Activated T-helper 1 cell treated with anti-CD3 and anti-CD28 coated beads, Interleukin-12 subunit alpha, Interleukin-12 subunit beta, Interleukin-2, Interleukin-4 antibody, amounts not matched to agents 30 ng/mL and 10 ng/mL and 1 ng/mL, durations not matched to agents 14 hours and 24 hours and 36 hours (primary cell): ENCODE results near the gene CYP21A2. TPM values are rescaled to one million over a fixed set of nuclear protein-coding genes. Genes with fewer than 3 reads are reported as not detected.
"Not testable (repeated sequence)": the region's sequence is repeated elsewhere in the genome, so short reads cannot be mapped to it uniquely, and the experiment has no call there.

Experiments
- DNase-seq: peaks from one replicate; pipeline ENCODE4 v3.0.0; 2021; ENCODE audit warnings: low spot score
- H3K27ac Mint-ChIP-seq: one replicate; pipeline ENCODE4 v1.8.0; 2021; ENCODE audit warnings: mild to moderate bottlenecking, mixed read lengths
- H3K27me3 Mint-ChIP-seq: one replicate; pipeline ENCODE4 v1.8.0; 2022; ENCODE audit warnings: mild to moderate bottlenecking, moderate library complexity, mixed read lengths; ENCODE audit not compliant: insufficient read depth
- H3K36me3 Mint-ChIP-seq: one replicate; pipeline ENCODE4 v1.8.0; 2021; ENCODE audit warnings: low read depth, mixed read lengths
- H3K4me1 Mint-ChIP-seq: one replicate; pipeline ENCODE4 v1.8.0; 2021; ENCODE audit warnings: low read depth, mixed read lengths
- H3K4me3 Mint-ChIP-seq: one replicate; pipeline ENCODE4 v1.8.0; 2021; ENCODE audit warnings: mild to moderate bottlenecking, moderate library complexity, mixed read lengths
- H3K9me3 Mint-ChIP-seq: one replicate; pipeline ENCODE4 v1.8.0; 2021; ENCODE audit warnings: mixed read lengths
- intact Hi-C: fragments of 100-400 bp; cut with micrococcal nuclease; formaldehyde crosslinking; loops from one replicate; pipeline ENCODE4 v1.15.1; 2024
- total RNA-seq: library from RNA; stranded (reverse); gene quantifications from 2 replicates; pipeline ENCODE4 v1.2.3, GENCODE V29; 2022

Gene CYP21A2
- total RNA-seq, 1 donor from 2014 or later, result 0.36 TPM

GRCh38 chr6:32049736-32050135 is 11.5 kb downstream of the CYP21A2 start:
- H3K4me3 Mint-ChIP-seq, H3K27ac Mint-ChIP-seq, intact Hi-C loops, H3K27me3 Mint-ChIP-seq, DNase-seq, H3K4me1 Mint-ChIP-seq, H3K36me3 Mint-ChIP-seq, H3K9me3 Mint-ChIP-seq: not testable (repeated sequence)

GRCh38 chr6:32050562-32050961 is 12.3 kb downstream of the CYP21A2 start:
- Mint-ChIP-seq H3K4me3 (no peak overlapping the region), H3K9me3 (no peaks in the 10 kb centered on the region), H3K4me1 (peaks cover 5% of the 10 kb centered on the region), H3K27ac (no peak overlapping the region), H3K36me3 (no peaks in the 10 kb centered on the region), H3K27me3 (peaks cover 2% of the 10 kb centered on the region)
- intact Hi-C loops, result no loop called here
- no peak for DNase-seq

GRCh38 chr6:32052626-32053025 is 14.4 kb downstream of the CYP21A2 start:
- H3K27me3 Mint-ChIP-seq, H3K9me3 Mint-ChIP-seq, intact Hi-C loops: not testable (repeated sequence)

GRCh38 chr6:32053314-32053713 is 15.1 kb downstream of the CYP21A2 start:
- H3K9me3 Mint-ChIP-seq, H3K27me3 Mint-ChIP-seq, H3K4me3 Mint-ChIP-seq, H3K4me1 Mint-ChIP-seq, H3K27ac Mint-ChIP-seq, DNase-seq, H3K36me3 Mint-ChIP-seq, intact Hi-C loops: not testable (repeated sequence)

More at GRCh38 chr6:32052626-32053025, 14.4 kb downstream of the CYP21A2 start:
- not testable (repeated sequence) for H3K36me3 Mint-ChIP-seq, H3K4me1 Mint-ChIP-seq, DNase-seq, H3K4me3 Mint-ChIP-seq, H3K27ac Mint-ChIP-seq

- not testable (repeated sequence) for H3K36me3 Mint-ChIP-seq
These were observed 17.5 kb downstream of the CYP21A2 start for GRCh38 chr6:32055756-32056155.

GRCh38 chr6:32056254-32056653 is 18.0 kb downstream of the CYP21A2 start:
- intact Hi-C loops, result no loop called here
- Mint-ChIP-seq H3K4me3 (no peak overlapping the region), H3K4me1 (no peaks in the 10 kb centered on the region), H3K36me3 (no peaks in the 10 kb centered on the region), H3K27ac (no peak overlapping the region), H3K9me3 (no peaks in the 10 kb centered on the region), H3K27me3 (peaks cover 2% of the 10 kb centered on the region)
- DNase-seq, result no peak

More at GRCh38 chr6:32055756-32056155, 17.5 kb downstream of the CYP21A2 start:
- intact Hi-C loops, H3K4me3 Mint-ChIP-seq, H3K4me1 Mint-ChIP-seq, H3K27ac Mint-ChIP-seq, DNase-seq, H3K9me3 Mint-ChIP-seq, H3K27me3 Mint-ChIP-seq: not testable (repeated sequence)

GRCh38 chr6:32057966-32058365 is 19.8 kb downstream of the CYP21A2 start:
- Mint-ChIP-seq H3K27ac (no peak overlapping the region), H3K4me1 (no peaks in the 10 kb centered on the region), H3K9me3 (no peaks in the 10 kb centered on the region), H3K36me3 (no peaks in the 10 kb centered on the region), H3K27me3 (no peaks in the 10 kb centered on the region), H3K4me3 (no peak overlapping the region)
- no peak for DNase-seq
- intact Hi-C loops, result no loop called here

GRCh38 chr6:32058511-32058963 is 20.3 kb downstream of the CYP21A2 start:
- intact Hi-C loops, result no loop called here
- H3K9me3 Mint-ChIP-seq, result no peaks in the 10 kb centered on the region
- no peaks in the 10 kb centered on the region for H3K36me3 Mint-ChIP-seq
- H3K4me1 Mint-ChIP-seq, result no peaks in the 10 kb centered on the region
- no peaks in the 10 kb centered on the region for H3K27me3 Mint-ChIP-seq
- no peak overlapping the region for H3K4me3 Mint-ChIP-seq
- no peak overlapping the region for H3K27ac Mint-ChIP-seq
- DNase-seq, result no peak

GRCh38 chr6:32060966-32061655 is 22.9 kb downstream of the CYP21A2 start:
- Mint-ChIP-seq H3K4me3 (no peak overlapping the region), H3K36me3 (no peaks in the 10 kb centered on the region), H3K27ac (no peak overlapping the region), H3K9me3 (no peaks in the 10 kb centered on the region), H3K27me3 (no peaks in the 10 kb centered on the region), H3K4me1 (no peaks in the 10 kb centered on the region)
- DNase-seq, result no peak
- intact Hi-C loops, result no loop called here

GRCh38 chr6:32064706-32065105 is 26.5 kb downstream of the CYP21A2 start:
- Mint-ChIP-seq H3K27ac (no peak overlapping the region), H3K9me3 (no peaks in the 10 kb centered on the region), H3K4me1 (no peaks in the 10 kb centered on the region), H3K27me3 (no peaks in the 10 kb centered on the region), H3K4me3 (no peak overlapping the region), H3K36me3 (no peaks in the 10 kb centered on the region)
- DNase-seq, result no peak
- intact Hi-C loops, result no loop called here

GRCh38 chr6:32067521-32067920 is 29.3 kb downstream of the CYP21A2 start:
- H3K27ac Mint-ChIP-seq, H3K9me3 Mint-ChIP-seq, H3K4me1 Mint-ChIP-seq, H3K36me3 Mint-ChIP-seq, H3K27me3 Mint-ChIP-seq, H3K4me3 Mint-ChIP-seq, DNase-seq, intact Hi-C loops: not testable (repeated sequence)

GRCh38 chr6:32068315-32068714 is 30.1 kb downstream of the CYP21A2 start:
- H3K4me1 Mint-ChIP-seq, H3K9me3 Mint-ChIP-seq: not testable (repeated sequence)

GRCh38 chr6:32068867-32069266 is 30.7 kb downstream of the CYP21A2 start:
- Mint-ChIP-seq H3K4me1 (no peaks in the 10 kb centered on the region), H3K36me3 (no peaks in the 10 kb centered on the region), H3K9me3 (no peaks in the 10 kb centered on the region), H3K4me3 (no peak overlapping the region), H3K27me3 (no peaks in the 10 kb centered on the region), H3K27ac (no peak overlapping the region)
- intact Hi-C loops, result no loop called here
- no peak for DNase-seq

More at GRCh38 chr6:32068315-32068714, 30.1 kb downstream of the CYP21A2 start:
- H3K27me3 Mint-ChIP-seq, H3K4me3 Mint-ChIP-seq, H3K36me3 Mint-ChIP-seq, DNase-seq, H3K27ac Mint-ChIP-seq, intact Hi-C loops: not testable (repeated sequence)

GRCh38 chr6:32069460-32069859 is 31.2 kb downstream of the CYP21A2 start:
- H3K9me3 Mint-ChIP-seq, result no peaks in the 10 kb centered on the region
- no peak overlapping the region for H3K27ac Mint-ChIP-seq
- intact Hi-C loops, result no loop called here
- H3K36me3 Mint-ChIP-seq, result no peaks in the 10 kb centered on the region
- H3K27me3 Mint-ChIP-seq, result no peaks in the 10 kb centered on the region
- H3K4me3 Mint-ChIP-seq, result no peak overlapping the region
- DNase-seq, result no peak
- H3K4me1 Mint-ChIP-seq, result no peaks in the 10 kb centered on the region
